ENCODE measurements around the gene GALNS. TPM values are rescaled to one million over a fixed set of nuclear protein-coding genes. Genes with fewer than 3 reads are reported as not detected.

The GALNS gene
- total and polyA plus RNA-seq, 4 donors = 9.3 to 44.1 (median 28.9) TPM

- H3K4me1 ChIP-seq (ENCODE audit: control insufficient read depth in 1 of 2, insufficient read depth in 2 of 2, low read length in 2 of 2) = no peaks in the 10 kb centered on the region
Observed at GRCh38 chr16:88764080-88764479, 92.7 kb downstream of the GALNS start.

More at GRCh38 chr16:88764080-88764479, 92.7 kb downstream of the GALNS start:
- H3K4me3 ChIP-seq (ENCODE audit: low read length in 2 of 2) = no peak overlapping the region
- WGBS, 2 donors = 95% methylated on average over 19 of the region's 19 CpGs
- no peak for ATAC-seq (ENCODE audit: low FRiP score)
- H3K36me3 ChIP-seq (ENCODE audit: control insufficient read depth in 1 of 2, insufficient read depth in 2 of 2, low read length in 1 of 2) = no peaks in the 10 kb centered on the region
- intact Hi-C loops (cut with DNase I) = no loop called here
- H3K27ac ChIP-seq (ENCODE audit: low read depth in 1 of 2, low read length in 2 of 2) = no peak overlapping the region
- DNase-seq = no peak
- H3K9me3 ChIP-seq (ENCODE audit: control insufficient read depth, low read length) = no peaks in the 10 kb centered on the region
- H3K27me3 ChIP-seq (ENCODE audit: control insufficient read depth in 1 of 2, insufficient read depth in 2 of 2, low read length in 1 of 2) = no peaks in the 10 kb centered on the region

Other genes starting within 250 kb of the GALNS start
- not detected for gene IL17C, start 218.4 kb downstream of the GALNS start, total RNA-seq
- gene IL17C, start 218.4 kb downstream of the GALNS start, polyA plus RNA-seq = not detected
- gene CYBA, start 205.9 kb downstream of the GALNS start, total RNA-seq = 100 to 1,000 TPM in 1 of 2 donors, 10 to 100 TPM in 1; 79.2 to 148 TPM
- 100 to 1,000 TPM in 1 of 2 donors, 10 to 100 TPM in 1; 99.0 to 107 TPM for gene CYBA, start 205.9 kb downstream of the GALNS start, polyA plus RNA-seq
- gene MVD, start 193.9 kb downstream of the GALNS start, total RNA-seq = 10 to 100 TPM; 26.0 to 26.6 TPM
- 10 to 100 TPM; 19.8 to 57.6 TPM for gene MVD, start 193.9 kb downstream of the GALNS start, polyA plus RNA-seq
- gene SNAI3, start 170.4 kb downstream of the GALNS start, total RNA-seq = under 1 TPM; 0.27 to 0.71 TPM
- 1 to 10 TPM in 1 of 2 donors, not detected in 1; 1.6 TPM for gene SNAI3, start 170.4 kb downstream of the GALNS start, polyA plus RNA-seq
- gene RNF166, start 150.5 kb downstream of the GALNS start, total RNA-seq = 10 to 100 TPM; 18.0 to 39.4 TPM
- gene RNF166, start 150.5 kb downstream of the GALNS start, polyA plus RNA-seq = 10 to 100 TPM; 16.2 to 27.4 TPM
- gene CTU2, start 150.4 kb downstream of the GALNS start, total RNA-seq = 10 to 100 TPM; 15.8 to 17.0 TPM
- gene CTU2, start 150.4 kb downstream of the GALNS start, polyA plus RNA-seq = 10 to 100 TPM in 1 of 2 donors, 1 to 10 TPM in 1; 4.0 to 18.4 TPM
- gene PIEZO1, start 71.7 kb downstream of the GALNS start, total RNA-seq = 100 to 1,000 TPM; 101 to 120 TPM
- 100 to 1,000 TPM in 1 of 2 donors, 10 to 100 TPM in 1; 35.9 to 205 TPM for gene PIEZO1, start 71.7 kb downstream of the GALNS start, polyA plus RNA-seq
- gene CDT1, start 53.2 kb downstream of the GALNS start, total RNA-seq = 1 to 10 TPM in 1 of 2 donors, under 1 TPM in 1; 0.88 to 1.5 TPM
- 1 to 10 TPM in 1 of 2 donors, under 1 TPM in 1; 0.05 to 1.0 TPM for gene CDT1, start 53.2 kb downstream of the GALNS start, polyA plus RNA-seq
- gene APRT, start 45.0 kb downstream of the GALNS start, total RNA-seq = 10 to 100 TPM; 60.2 to 61.3 TPM
- gene APRT, start 45.0 kb downstream of the GALNS start, polyA plus RNA-seq = 100 to 1,000 TPM in 1 of 2 donors, 10 to 100 TPM in 1; 88.6 to 116 TPM
- 10 to 100 TPM; 27.8 to 31.2 TPM for gene TRAPPC2L, start 180 bp upstream of the GALNS start, total RNA-seq
- gene TRAPPC2L, start 180 bp upstream of the GALNS start, polyA plus RNA-seq = 10 to 100 TPM; 53.9 to 54.1 TPM
- not detected for gene PABPN1L, start 9.7 kb upstream of the GALNS start, total RNA-seq
- gene PABPN1L, start 9.7 kb upstream of the GALNS start, polyA plus RNA-seq = not detected
- gene CBFA2T3, start 120.3 kb upstream of the GALNS start, total RNA-seq = 1 to 10 TPM; 4.4 to 9.4 TPM
- gene CBFA2T3, start 120.3 kb upstream of the GALNS start, polyA plus RNA-seq = 1 to 10 TPM in 1 of 2 donors, under 1 TPM in 1; 0.18 to 1.0 TPM
- 10 to 100 TPM; 19.3 to 33.2 TPM for gene ACSF3, start 236.9 kb upstream of the GALNS start, total RNA-seq
- 10 to 100 TPM; 20.0 to 48.4 TPM for gene ACSF3, start 236.9 kb upstream of the GALNS start, polyA plus RNA-seq